HFFc6 (cell line): Measurements from ENCODE around the gene LRP10. TPM values are rescaled to one million over a fixed set of nuclear protein-coding genes. Genes with fewer than 3 reads are reported as not detected.

Experiments
- DNase-seq: peaks from one replicate; pipeline ENCODE4 v3.0.0-alpha.2; 2018
- H3K27ac Mint-ChIP-seq: 2 replicates; pipeline ENCODE4 v1.8.0; 2020; ENCODE audit warnings: mild to moderate bottlenecking, mixed read lengths
- H3K27me3 Mint-ChIP-seq: 2 replicates; pipeline ENCODE4 v1.8.0; 2021; ENCODE audit warnings: mild to moderate bottlenecking, moderate library complexity, mixed read lengths; ENCODE audit not compliant: insufficient read depth
- H3K36me3 Mint-ChIP-seq: 2 replicates; pipeline ENCODE4 v1.8.0; 2021; ENCODE audit warnings: low read depth, mixed read lengths
- H3K4me1 Mint-ChIP-seq: 2 replicates; pipeline ENCODE4 v1.8.0; 2020; ENCODE audit warnings: low read depth, mixed read lengths
- H3K4me3 Mint-ChIP-seq: 2 replicates; pipeline ENCODE4 v1.8.0; 2020; ENCODE audit warnings: mild to moderate bottlenecking, moderate library complexity, mixed read lengths
- H3K9me3 Mint-ChIP-seq: 2 replicates; pipeline ENCODE4 v1.8.0; 2020; ENCODE audit warnings: mild to moderate bottlenecking, mixed read lengths
- total RNA-seq, 6 experiments: library from RNA; stranded (reverse); fragmentation: NEBNext Ultra II Directional; extraction: Animal tissue kit (Norgen Biotek cat#: 25700); gene quantifications; 2 replicates in 1 of 6; 3 replicates in 5 of 6; pipeline ENCODE4 v1.2.3, GENCODE V29; 2021
- TF ChIP-seq, protein P1 (sequence below): fragments of 200-600 bp; sonication (generic); IDR thresholded peaks from 2 replicates; pipeline ENCODE4 v1.5.0; 2021; ENCODE audit warnings: antibody characterized with exemption, mild to moderate bottlenecking

LRP10 gene
- total RNA-seq, 6 experiments from 2014 or later, result 168 to 226 (median 186) TPM

DNA sequence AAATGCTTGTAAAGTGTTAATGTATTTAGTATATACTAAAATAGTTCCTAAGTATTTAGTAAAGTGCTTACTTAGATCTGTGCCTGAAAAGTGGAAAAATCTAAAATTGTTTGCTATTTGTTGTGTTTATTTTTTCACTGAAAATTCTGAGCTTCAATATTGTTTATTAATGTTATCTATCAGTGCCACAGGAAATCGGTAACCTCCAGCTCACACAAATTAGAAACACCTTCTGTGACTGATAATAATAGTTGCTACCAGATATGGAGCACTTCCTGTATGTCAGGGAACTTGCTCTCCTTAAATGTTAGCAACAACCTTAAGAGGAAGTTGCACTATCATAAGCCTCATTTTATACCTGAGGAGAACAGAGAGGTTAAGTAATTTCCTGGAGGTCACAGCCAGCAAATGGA is 723 bp upstream of the LRP10 start:
- DNase-seq, result no peak
- H3K4me3 Mint-ChIP-seq, result peak overlapping the region; percentile 91
- H3K9me3 Mint-ChIP-seq, result no peaks in the 10 kb centered on the region
- peaks cover 1% of the 10 kb centered on the region; the same call in 1 of the 2 replicates for H3K27me3 Mint-ChIP-seq
- peaks cover 12% of the 10 kb centered on the region for H3K36me3 Mint-ChIP-seq
- H3K4me1 Mint-ChIP-seq, result peaks cover 36% of the 10 kb centered on the region
- TF ChIP-seq, protein P1, sequence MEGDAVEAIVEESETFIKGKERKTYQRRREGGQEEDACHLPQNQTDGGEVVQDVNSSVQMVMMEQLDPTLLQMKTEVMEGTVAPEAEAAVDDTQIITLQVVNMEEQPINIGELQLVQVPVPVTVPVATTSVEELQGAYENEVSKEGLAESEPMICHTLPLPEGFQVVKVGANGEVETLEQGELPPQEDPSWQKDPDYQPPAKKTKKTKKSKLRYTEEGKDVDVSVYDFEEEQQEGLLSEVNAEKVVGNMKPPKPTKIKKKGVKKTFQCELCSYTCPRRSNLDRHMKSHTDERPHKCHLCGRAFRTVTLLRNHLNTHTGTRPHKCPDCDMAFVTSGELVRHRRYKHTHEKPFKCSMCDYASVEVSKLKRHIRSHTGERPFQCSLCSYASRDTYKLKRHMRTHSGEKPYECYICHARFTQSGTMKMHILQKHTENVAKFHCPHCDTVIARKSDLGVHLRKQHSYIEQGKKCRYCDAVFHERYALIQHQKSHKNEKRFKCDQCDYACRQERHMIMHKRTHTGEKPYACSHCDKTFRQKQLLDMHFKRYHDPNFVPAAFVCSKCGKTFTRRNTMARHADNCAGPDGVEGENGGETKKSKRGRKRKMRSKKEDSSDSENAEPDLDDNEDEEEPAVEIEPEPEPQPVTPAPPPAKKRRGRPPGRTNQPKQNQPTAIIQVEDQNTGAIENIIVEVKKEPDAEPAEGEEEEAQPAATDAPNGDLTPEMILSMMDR, result no peak
- peak overlapping the region; percentile 97 for H3K27ac Mint-ChIP-seq

DNA sequence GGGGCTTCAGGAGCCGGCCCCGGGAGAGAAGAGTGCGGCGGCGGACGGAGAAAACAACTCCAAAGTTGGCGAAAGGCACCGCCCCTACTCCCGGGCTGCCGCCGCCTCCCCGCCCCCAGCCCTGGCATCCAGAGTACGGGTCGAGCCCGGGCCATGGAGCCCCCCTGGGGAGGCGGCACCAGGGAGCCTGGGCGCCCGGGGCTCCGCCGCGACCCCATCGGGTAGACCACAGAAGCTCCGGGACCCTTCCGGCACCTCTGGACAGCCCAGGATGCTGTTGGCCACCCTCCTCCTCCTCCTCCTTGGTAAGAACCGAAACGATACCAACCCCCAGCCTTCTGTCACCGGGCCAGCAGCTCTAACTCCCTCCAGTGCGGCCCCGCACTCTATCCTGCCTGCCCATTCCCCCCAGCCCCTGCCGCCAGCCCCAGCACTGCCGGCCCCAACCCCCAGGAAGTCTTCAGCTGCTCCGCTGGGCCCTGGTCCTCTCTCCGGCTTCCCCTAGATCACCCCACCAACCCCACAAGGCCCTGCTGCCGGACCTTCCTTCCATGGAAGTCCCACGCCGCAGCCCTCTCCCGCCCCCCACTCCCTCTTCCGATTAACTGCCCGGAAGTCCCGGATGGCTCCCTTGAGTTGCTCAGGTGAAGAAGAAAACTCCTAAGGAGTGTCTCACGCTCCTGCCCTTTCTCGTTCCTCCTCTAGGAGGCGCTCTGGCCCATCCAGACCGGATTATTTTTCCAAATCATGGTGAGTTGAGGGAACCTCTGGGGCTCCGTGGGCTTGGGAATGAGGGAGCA is 693 bp downstream of the LRP10 start:
- H3K27ac Mint-ChIP-seq, result peak overlapping the region; percentile 97
- no peaks in the 10 kb centered on the region for H3K9me3 Mint-ChIP-seq
- DNase-seq, result peak; percentile 76
- H3K4me3 Mint-ChIP-seq, result peak overlapping the region; percentile 91
- TF ChIP-seq, protein P1, result peak; percentile 95
- H3K36me3 Mint-ChIP-seq, result peaks cover 17% of the 10 kb centered on the region
- H3K4me1 Mint-ChIP-seq, result peaks cover 30% of the 10 kb centered on the region
- peaks cover 1% of the 10 kb centered on the region; the same call in 1 of the 2 replicates for H3K27me3 Mint-ChIP-seq

DNA sequence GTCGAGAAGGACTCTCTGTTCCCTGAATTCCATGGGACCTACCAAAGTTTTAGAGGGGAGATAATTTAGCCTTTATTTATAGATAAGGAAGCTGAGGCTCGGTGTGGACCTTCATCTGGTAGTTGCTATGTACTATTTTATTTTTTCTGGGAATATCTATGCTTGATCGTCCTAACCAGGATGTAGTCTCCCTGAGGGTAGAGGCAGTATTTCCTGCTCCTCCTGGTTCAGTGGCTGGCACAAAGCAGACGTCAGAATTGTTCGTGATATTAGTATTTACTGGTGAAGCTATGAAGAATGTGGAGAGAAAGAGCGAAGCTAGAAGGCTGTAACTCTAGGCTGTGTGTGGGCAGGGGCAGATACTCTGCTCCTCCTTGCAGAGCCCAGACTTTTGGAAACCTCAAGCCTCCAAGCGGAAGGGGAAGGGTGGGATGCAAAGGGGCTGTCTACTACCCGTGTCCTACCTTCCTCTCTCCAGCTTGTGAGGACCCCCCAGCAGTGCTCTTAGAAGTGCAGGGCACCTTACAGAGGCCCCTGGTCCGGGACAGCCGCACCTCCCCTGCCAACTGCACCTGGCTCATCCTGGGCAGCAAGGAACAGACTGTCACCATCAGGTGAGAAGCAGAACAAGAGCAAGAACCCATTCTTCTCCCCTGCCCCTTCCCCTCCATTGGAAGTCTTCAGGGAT is 1.4 kb downstream of the LRP10 start:
- Mint-ChIP-seq H3K9me3 (no peaks in the 10 kb centered on the region), H3K27me3 (peaks cover 1% of the 10 kb centered on the region; the same call in 1 of the 2 replicates), H3K4me1 (peaks cover 30% of the 10 kb centered on the region), H3K4me3 (peak overlapping the region; percentile 91), H3K36me3 (peaks cover 22% of the 10 kb centered on the region), H3K27ac (peak overlapping the region; percentile 88)
- TF ChIP-seq, protein P1, result 0 out of 2 replicates have a peak, but pooled peaks have one; percentile 4
- peak; percentile 34 for DNase-seq

DNA sequence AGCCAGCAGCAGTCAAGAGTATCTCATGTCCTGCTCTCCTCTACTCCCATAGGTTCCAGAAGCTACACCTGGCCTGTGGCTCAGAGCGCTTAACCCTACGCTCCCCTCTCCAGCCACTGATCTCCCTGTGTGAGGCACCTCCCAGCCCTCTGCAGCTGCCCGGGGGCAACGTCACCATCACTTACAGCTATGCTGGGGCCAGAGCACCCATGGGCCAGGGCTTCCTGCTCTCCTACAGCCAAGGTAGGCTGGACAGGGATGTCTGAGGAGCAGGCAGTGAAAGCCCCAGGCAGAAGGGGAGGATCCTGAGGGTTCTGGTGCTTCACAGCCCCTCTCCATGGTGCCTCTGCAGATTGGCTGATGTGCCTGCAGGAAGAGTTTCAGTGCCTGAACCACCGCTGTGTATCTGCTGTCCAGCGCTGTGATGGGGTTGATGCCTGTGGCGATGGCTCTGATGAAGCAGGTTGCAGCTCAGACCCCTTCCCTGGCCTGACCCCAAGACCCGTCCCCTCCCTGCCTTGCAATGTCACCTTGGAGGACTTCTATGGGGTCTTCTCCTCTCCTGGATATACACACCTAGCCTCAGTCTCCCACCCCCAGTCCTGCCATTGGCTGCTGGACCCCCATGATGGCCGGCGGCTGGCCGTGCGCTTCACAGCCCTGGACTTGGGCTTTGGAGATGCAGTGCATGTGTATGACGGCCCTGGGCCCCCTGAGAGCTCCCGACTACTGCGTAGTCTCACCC is 3.6 kb downstream of the LRP10 start:
- Mint-ChIP-seq H3K36me3 (peaks cover 29% of the 10 kb centered on the region), H3K27ac (no peak overlapping the region), H3K27me3 (peaks cover 1% of the 10 kb centered on the region; the same call in 1 of the 2 replicates), H3K4me1 (peaks cover 30% of the 10 kb centered on the region), H3K4me3 (no peak overlapping the region), H3K9me3 (no peaks in the 10 kb centered on the region)
- TF ChIP-seq, protein P1, result no peak
- no peak for DNase-seq

DNA sequence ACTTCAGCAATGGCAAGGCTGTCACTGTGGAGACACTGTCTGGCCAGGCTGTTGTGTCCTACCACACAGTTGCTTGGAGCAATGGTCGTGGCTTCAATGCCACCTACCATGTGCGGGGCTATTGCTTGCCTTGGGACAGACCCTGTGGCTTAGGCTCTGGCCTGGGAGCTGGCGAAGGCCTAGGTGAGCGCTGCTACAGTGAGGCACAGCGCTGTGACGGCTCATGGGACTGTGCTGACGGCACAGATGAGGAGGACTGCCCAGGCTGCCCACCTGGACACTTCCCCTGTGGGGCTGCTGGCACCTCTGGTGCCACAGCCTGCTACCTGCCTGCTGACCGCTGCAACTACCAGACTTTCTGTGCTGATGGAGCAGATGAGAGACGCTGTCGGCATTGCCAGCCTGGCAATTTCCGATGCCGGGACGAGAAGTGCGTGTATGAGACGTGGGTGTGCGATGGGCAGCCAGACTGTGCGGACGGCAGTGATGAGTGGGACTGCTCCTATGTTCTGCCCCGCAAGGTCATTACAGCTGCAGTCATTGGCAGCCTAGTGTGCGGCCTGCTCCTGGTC is 4.3 kb downstream of the LRP10 start:
- H3K4me1 Mint-ChIP-seq, result peaks cover 24% of the 10 kb centered on the region
- TF ChIP-seq, protein P1, result no peak
- H3K4me3 Mint-ChIP-seq, result no peak overlapping the region
- no peak for DNase-seq
- H3K36me3 Mint-ChIP-seq, result peaks cover 29% of the 10 kb centered on the region
- no peaks in the 10 kb centered on the region for H3K9me3 Mint-ChIP-seq
- H3K27ac Mint-ChIP-seq, result no peak overlapping the region
- H3K27me3 Mint-ChIP-seq, result peaks cover 1% of the 10 kb centered on the region; the same call in 1 of the 2 replicates
